HCT116 (cell line): ENCODE results near the gene OTOR. TPM values are rescaled to one million over a fixed set of nuclear protein-coding genes. Genes with fewer than 3 reads are reported as not detected.

Experiments used
- ATAC-seq: fragments of 200-7000 bp; cut with Tn5 transposase; 2 replicates; pipeline ENCODE4 v1.9.1; 2020; ENCODE audit warnings: mild to moderate bottlenecking, moderate library complexity
- BruUV-seq: library from RNA; stranded (reverse); fragments of 400-500 nt; replicated peaks from 2 replicates; lab custom pipeline; 2021; lab: Mats Ljungman, UMichigan
- CTCF ChIA-PET: fragments of 300-600 bp; sonication (Branson Sonifier 250); formaldehyde crosslinking; loops from one replicate; lab custom pipeline; 2021; ENCODE audit warnings: antibody characterized with exemption; lab: Charles Lee
- POLR2A ChIA-PET: fragments of 300-600, 350-600 bp; sonication (Branson Sonifier 250); formaldehyde crosslinking; loops from one replicate; lab custom pipeline; 2021; ENCODE audit warnings: antibody characterized with exemption; lab: Charles Lee
- RAD21 ChIA-PET, 2 experiments: fragments of 300-600 bp; sonication (Branson Sonifier 250); formaldehyde crosslinking; loops; one replicate each; lab custom pipeline; 2023; ENCODE audit warnings: low total read pairs in 2 of 2; ENCODE audit not compliant: uncharacterized antibody in 2 of 2, unreplicated experiment in 2 of 2, low non-redundant PET in 1 of 2; lab: Charles Lee
- DNase-seq: peaks from one replicate; pipeline ENCODE4 v3.0.0-alpha.2; 2010; ENCODE audit warnings: low read depth, low spot score
- H2AFZ ChIP-seq: fragments of 200-600 bp; shearing (Covaris generic), sonication (generic); 2 replicates; pipeline ENCODE4 v1.6.1; 2017; ENCODE audit warnings: low read depth, mixed run types, mixed read lengths, antibody characterized with exemption, low read length; ENCODE audit not compliant: poor library complexity, severe bottlenecking
- H3K27ac ChIP-seq: 2 replicates; pipeline ENCODE4 v1.5.1; 2012; ENCODE audit warnings: low read depth, low read length
- H3K27me3 ChIP-seq: fragments of 200-600 bp; sonication (generic); 2 replicates; pipeline ENCODE4 v1.6.1; 2016; ENCODE audit warnings: mixed run types, low read length, mixed read lengths; ENCODE audit not compliant: insufficient read depth
- H3K36me3 ChIP-seq, 2 experiments: fragments of 200-500 bp in 1 of 2; fragments of 200-600 bp in 1 of 2; sonication (Bioruptor generic) in 1 of 2; sonication (generic) in 1 of 2; 2 replicates each; pipeline versions ENCODE4 v1.5.1 to v1.6.1; 2014 to 2016; ENCODE audit warnings: low read length in 2 of 2, inconsistent platforms in 1 of 2, mixed read lengths in 1 of 2, mixed run types in 1 of 2; ENCODE audit not compliant: insufficient read depth in 2 of 2, control insufficient read depth in 1 of 2
- H3K4me1 ChIP-seq, 2 experiments: fragments of 200-600 bp in 1 of 2; sonication (generic) in 1 of 2; 2 replicates each; pipeline versions ENCODE4 v1.5.1 to v1.6.1; 2012 to 2017; ENCODE audit warnings: low read length in 2 of 2, inconsistent platforms in 1 of 2, mild to moderate bottlenecking in 1 of 2, mixed read lengths in 1 of 2, mixed run types in 1 of 2, moderate library complexity in 1 of 2; ENCODE audit not compliant: insufficient read depth in 2 of 2, control insufficient read depth in 1 of 2
- H3K4me2 ChIP-seq: fragments of 200-600 bp; sonication (generic); 2 replicates; pipeline ENCODE4 v1.6.1; 2017; ENCODE audit warnings: mixed run types, low read length, mixed read lengths
- H3K4me3 ChIP-seq, 2 experiments: fragments of 200-600 bp in 1 of 2; sonication (generic) in 1 of 2; replicated peaks in 1 of 2; 2 replicates each; pipeline ENCODE4 v1.5.1; 2011 to 2016; ENCODE audit warnings: low read length in 2 of 2, control low read depth in 1 of 2, low read depth in 1 of 2, mild to moderate bottlenecking in 1 of 2, mixed read lengths in 1 of 2, mixed run types in 1 of 2
- H3K79me2 ChIP-seq: fragments of 200-600 bp; sonication (generic); 2 replicates; pipeline ENCODE4 v1.6.1; 2017; ENCODE audit warnings: mild to moderate bottlenecking, mixed run types, low read length, moderate library complexity, mixed read lengths; ENCODE audit not compliant: insufficient read depth
- H3K9ac ChIP-seq: fragments of 200-600 bp; sonication (generic); 2 replicates; pipeline ENCODE4 v1.6.1; 2016; ENCODE audit warnings: low read length, mixed read lengths
- H3K9me2 ChIP-seq: fragments of 200-600 bp; sonication (generic), shearing (Covaris generic); 2 replicates; pipeline ENCODE4 v1.6.1; 2017; ENCODE audit warnings: mixed run types, mild to moderate bottlenecking, moderate library complexity; ENCODE audit not compliant: insufficient read depth
- H3K9me3 ChIP-seq, 2 experiments: fragments of 200-500 bp in 1 of 2; fragments of 200-600 bp in 1 of 2; sonication (Bioruptor generic) in 1 of 2; sonication (generic) in 1 of 2; 2 replicates each; pipeline ENCODE4 v1.6.1; 2014 to 2017; ENCODE audit warnings: low read length in 2 of 2, mixed read lengths in 2 of 2, inconsistent platforms in 1 of 2, low read depth in 1 of 2, mild to moderate bottlenecking in 1 of 2, mixed run types in 1 of 2, moderate library complexity in 1 of 2; ENCODE audit not compliant: control insufficient read depth in 1 of 2, insufficient read depth in 1 of 2
- H4K20me1 ChIP-seq: fragments of 200-600 bp; sonication (generic), shearing (Covaris generic); 2 replicates; pipeline ENCODE4 v1.6.1; 2017; ENCODE audit warnings: mixed run types, mild to moderate bottlenecking, moderate library complexity; ENCODE audit not compliant: insufficient read depth
- ATF3 ChIP-seq: IDR thresholded peaks from 2 replicates; pipeline ENCODE4 v1.6.1; 2012
- CEBPB ChIP-seq: IDR thresholded peaks from 2 replicates; pipeline ENCODE4 v1.6.1; 2012; ENCODE audit warnings: low read depth
- CTCF ChIP-seq, 3 experiments: fragments of 200-600 bp in 1 of 3; sonication (generic) in 1 of 3; IDR thresholded peaks in 2 of 3; conservative IDR thresholded peaks in 1 of 3; 2 replicates each; pipeline ENCODE4 v1.5.1; 2012 to 2017; ENCODE audit warnings: low read depth in 2 of 3, low read length in 2 of 3, antibody characterized with exemption in 1 of 3, borderline replicate concordance in 1 of 3, control low read depth in 1 of 3, mild to moderate bottlenecking in 1 of 3, mixed read lengths in 1 of 3, mixed run types in 1 of 3, moderate library complexity in 1 of 3; ENCODE audit not compliant: insufficient read depth in 1 of 3
- EGR1 ChIP-seq: IDR thresholded peaks from 2 replicates; pipeline ENCODE4 v1.6.1; 2012; ENCODE audit warnings: low read depth
- ELF1 ChIP-seq: IDR thresholded peaks from 2 replicates; pipeline ENCODE4 v1.6.1; 2012; ENCODE audit warnings: low read depth, borderline replicate concordance
- EZH2 ChIP-seq: fragments of 200-600 bp; sonication (generic); IDR thresholded peaks from 2 replicates; pipeline ENCODE4 v1.6.1; 2017; ENCODE audit warnings: antibody characterized with exemption, mixed run types
- FOSL1 ChIP-seq: IDR thresholded peaks from 2 replicates; pipeline ENCODE4 v1.6.1; 2012; ENCODE audit warnings: low read depth
- MAX ChIP-seq: IDR thresholded peaks from 2 replicates; pipeline ENCODE4 v1.6.1; 2012
- POLR2AphosphoS5 ChIP-seq: IDR thresholded peaks from 2 replicates; pipeline ENCODE4 v1.6.1; 2011; ENCODE audit warnings: mild to moderate bottlenecking, low read depth, low read length, moderate library complexity
- RAD21 ChIP-seq: IDR thresholded peaks from 2 replicates; pipeline ENCODE4 v1.6.1; 2012; ENCODE audit warnings: low read depth, mild to moderate bottlenecking
- SP1 ChIP-seq: IDR thresholded peaks from 2 replicates; pipeline ENCODE4 v1.6.1; 2012; ENCODE audit warnings: low read depth
- SRF ChIP-seq: IDR thresholded peaks from 2 replicates; pipeline ENCODE4 v1.6.1; 2012; ENCODE audit warnings: low read depth
- TCF7L2 ChIP-seq: IDR thresholded peaks from 2 replicates; pipeline ENCODE4 v1.7.0; 2011; ENCODE audit warnings: borderline replicate concordance, inconsistent platforms; ENCODE audit not compliant: insufficient read depth, insufficient read length; ENCODE audit errors: extremely low read depth
- YY1 ChIP-seq: IDR thresholded peaks from 2 replicates; pipeline ENCODE4 v1.6.1; 2011; ENCODE audit warnings: low read length, low read depth, moderate library complexity, mild to moderate bottlenecking; ENCODE audit not compliant: insufficient replicate concordance; ENCODE audit errors: extremely low read depth
- ZBTB33 ChIP-seq: IDR thresholded peaks from 2 replicates; pipeline ENCODE4 v1.6.1; 2011; ENCODE audit warnings: mild to moderate bottlenecking, low read length, moderate library complexity; ENCODE audit not compliant: insufficient replicate concordance; ENCODE audit errors: extremely low read depth
- ZFX ChIP-seq: fragments of 450-650 bp; IDR thresholded peaks from 2 replicates; pipeline ENCODE4 v1.6.1; 2017
- ZNF274 ChIP-seq: fragments of 200-500 bp; sonication (Bioruptor generic); IDR thresholded peaks from 2 replicates; pipeline ENCODE4 v1.6.1; 2014; ENCODE audit warnings: mild to moderate bottlenecking, low read depth, low read length, inconsistent platforms
- intact Hi-C: fragments of 100-400 bp; cut with micrococcal nuclease; formaldehyde crosslinking; loops from 2 replicates; pipeline ENCODE4 v1.10.0; 2022
- total RNA-seq: library from RNA; stranded (reverse); gene quantifications from one replicate; pipeline ENCODE4 v1.2.1, GENCODE V29; 2021; ENCODE audit not compliant: unreplicated experiment

Gene OTOR
- total RNA-seq, 1 experiment from 2014 or later, result not detected

- TF ChIP-seq ELF1 (no peak), CEBPB (no peak), ATF3 (no peak), POLR2AphosphoS5 (no peak), EGR1 (no peak), FOSL1 (no peak), ZBTB33 (no peak)
- TF ChIP-seq, all 23 proteins: peak for 0
These were observed 19.1 kb upstream of the OTOR start (continued) for GRCh38 chr20:16729080-16729479.

- peak within 1 kb of the TSS; percentile 61 for H3K27ac ChIP-seq
- H4K20me1 ChIP-seq, result no peaks in the 10 kb centered on the region
- peak within 1 kb of the TSS; percentile 95 for H3K9ac ChIP-seq
- ATAC-seq (peak; percentile 95), DNase-seq (peak; percentile 87)
- H3K4me3 ChIP-seq, result peak within 1 kb of the TSS; percentile 94 to 96
- TSS peak; percentile 71 for BruUV-seq
- CTCF ChIA-PET, result interaction anchor here (1.3 kb wide), 1 partner anchor 17 kb away, joined by 3 read pairs; no protein-coding TSS in a partner anchor
- H3K9me2 ChIP-seq, result no peaks in the 10 kb centered on the region
- H3K4me2 ChIP-seq, result peak within 1 kb of the TSS; percentile 85
- intact Hi-C loops, result loop anchor here (2.0 kb wide), 1 partner anchor 157 kb away; the partner anchor contains the start of gene KIF16B
- H3K79me2 ChIP-seq, result peaks cover 51% of the 10 kb centered on the region
- RAD21 ChIA-PET, result no interaction called here
- peak within 1 kb of the TSS; percentile 71 for H2AFZ ChIP-seq
- no peaks in the 10 kb centered on the region for H3K9me3 ChIP-seq
- H3K36me3 ChIP-seq, result peaks cover 19 to 20% of the 10 kb centered on the region in 2 experiments
- POLR2A ChIA-PET, result interaction anchor here (1.5 kb wide), 1 partner anchor 18 kb away, joined by 3 read pairs; no protein-coding TSS in a partner anchor
- peaks cover 8 to 15% of the 10 kb centered on the region in 2 experiments; a peak in 3 of 4 replicates for H3K4me1 ChIP-seq
- no peaks in the 10 kb centered on the region for H3K27me3 ChIP-seq
- no peak for TF ChIP-seq ATF3
- TF ChIP-seq POLR2AphosphoS5, result peak; percentile 88
- peak; percentile 71 for TF ChIP-seq MAX
- no peak for TF ChIP-seq RAD21
- no peak for TF ChIP-seq ZNF274
- no peak for TF ChIP-seq FOSL1
- TF ChIP-seq CTCF (IDR thresholded peaks at IDR 0.05 in 2 of 3, conservative IDR thresholded peaks at IDR 0.05 in 1 of 3; ENCODE audit: borderline replicate concordance in 1 of 3, insufficient read depth in 1 of 3, low read depth in 2 of 3, low read length in 2 of 3), result no peak
- TF ChIP-seq SRF, result peak; percentile 98
- TF ChIP-seq TCF7L2, result peak; percentile 22
- peak; percentile 83 for TF ChIP-seq YY1
- TF ChIP-seq EZH2, result no peak
- peak; percentile 98 for TF ChIP-seq ZFX
- peak; percentile 51 for TF ChIP-seq SP1
These were observed 18.3 kb upstream of the OTOR start, which contains the start of gene SNRPB2 for GRCh38 chr20:16729565-16730460. SNRPB2 (plus strand) TSS chr20:16730026; CDS start chr20:16731703, 1,677 bp downstream.
